ENCODE data around the gene TTLL5. TPM values are rescaled to one million over a fixed set of nuclear protein-coding genes. Genes with fewer than 3 reads are reported as not detected.

Gene TTLL5
- polyA plus RNA-seq, 1 donor = 15.8 TPM

GRCh38 chr14:75804570-75805275 lies 143.7 kb downstream of the TTLL5 start:
- no peak for DNase-seq

GRCh38 chr14:75805646-75806045 lies 144.6 kb downstream of the TTLL5 start:
- no peak for DNase-seq

DNA sequence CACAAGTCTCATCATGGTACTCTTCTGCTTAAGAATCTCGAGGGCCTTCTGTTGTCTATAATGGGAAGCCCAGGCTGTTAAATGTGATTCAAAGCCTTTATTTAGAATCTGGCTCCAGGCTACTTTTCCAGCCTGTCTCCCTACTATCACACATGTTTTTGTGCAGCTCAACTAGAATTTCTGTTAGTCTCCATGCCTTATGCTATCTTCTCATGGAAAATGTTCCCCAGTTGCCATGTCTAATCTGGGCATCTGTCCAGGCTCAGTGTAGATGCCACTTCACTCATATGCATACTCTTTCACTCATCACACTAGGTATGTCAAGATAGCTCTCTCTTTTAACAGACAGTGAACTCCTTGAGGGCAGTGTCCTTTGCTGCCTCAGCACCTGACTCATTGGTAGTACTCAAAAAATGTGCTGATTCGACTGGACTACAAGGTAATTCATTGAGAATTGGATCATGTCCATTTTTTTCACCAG lies 145.3 kb downstream of the TTLL5 start:
- DNase-seq = no peak

DNA sequence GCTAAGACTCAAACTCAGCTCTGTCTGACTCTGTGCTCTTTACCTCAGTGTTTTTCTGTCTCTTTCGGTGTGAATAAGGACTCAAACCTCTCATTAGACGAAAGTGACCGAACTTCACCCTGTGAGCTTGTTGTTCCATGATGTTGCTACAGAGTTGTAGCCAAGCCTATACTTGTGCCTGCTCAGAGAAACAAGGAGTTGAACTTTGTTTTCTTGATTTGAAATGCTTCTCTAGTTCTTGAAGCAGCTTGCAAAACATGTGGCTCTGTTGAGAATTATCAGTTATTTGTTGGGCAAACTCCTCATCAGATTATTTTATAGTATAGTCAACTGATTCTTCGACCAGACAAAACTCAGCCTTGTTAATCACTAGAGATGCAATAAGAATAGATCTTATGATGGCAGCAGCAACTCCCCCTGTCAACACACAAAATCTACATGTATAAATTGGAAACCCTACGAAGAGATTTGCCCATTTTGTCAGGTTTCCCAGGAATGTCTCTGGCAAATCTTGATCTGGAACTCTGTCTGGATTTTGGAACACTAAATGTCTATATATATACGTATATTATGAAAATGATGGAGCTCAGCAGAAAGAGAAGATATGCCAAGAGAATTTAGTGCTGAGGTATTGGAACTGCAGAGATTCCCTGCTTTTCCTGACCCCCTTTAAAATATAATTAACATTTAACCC lies 146.8 kb downstream of the TTLL5 start:
- no peak for DNase-seq

DNA sequence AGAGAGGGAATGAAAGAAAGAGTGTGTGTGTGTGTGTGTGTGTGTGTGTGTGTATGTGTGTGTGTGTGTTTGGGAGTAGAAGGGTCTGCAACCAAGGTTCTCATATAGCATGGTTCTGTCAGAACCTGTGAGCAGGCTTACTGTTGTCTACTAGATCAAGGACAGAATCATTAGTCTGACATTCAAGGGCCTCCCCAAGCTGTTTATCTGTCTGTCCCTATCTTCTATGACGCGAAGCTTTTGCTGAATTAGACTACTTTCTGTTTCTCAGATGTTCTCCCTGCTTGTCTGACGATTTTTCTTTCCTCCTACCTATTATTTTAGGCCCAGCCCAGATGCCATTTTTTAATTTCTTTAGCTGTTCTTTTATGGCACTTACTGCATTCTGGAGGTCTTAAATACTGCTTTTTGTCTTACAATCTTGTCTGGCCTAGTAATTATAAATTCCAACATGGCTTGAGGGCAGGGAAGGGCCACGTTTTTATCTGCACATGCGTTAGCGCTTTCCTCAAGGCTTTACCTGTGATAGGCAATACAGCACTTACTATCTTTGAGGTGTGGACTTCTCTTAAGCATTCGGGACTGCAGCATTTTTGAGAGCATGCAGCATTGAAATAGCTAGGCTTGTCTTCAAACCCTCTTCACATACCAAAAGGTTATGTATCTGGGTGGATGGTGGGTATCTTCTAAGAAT lies 150.2 kb downstream of the TTLL5 start:
- DNase-seq = no peak

GRCh38 chr14:75811872-75812499 lies 150.9 kb downstream of the TTLL5 start:
- DNase-seq = peak; percentile 49

GRCh38 chr14:75812622-75813021 lies 151.6 kb downstream of the TTLL5 start:
- no peak for DNase-seq

GRCh38 chr14:75820761-75821160 lies 159.7 kb downstream of the TTLL5 start:
- DNase-seq = no peak

GRCh38 chr14:75821831-75822521 lies 160.9 kb downstream of the TTLL5 start:
- no peak for DNase-seq

DNA sequence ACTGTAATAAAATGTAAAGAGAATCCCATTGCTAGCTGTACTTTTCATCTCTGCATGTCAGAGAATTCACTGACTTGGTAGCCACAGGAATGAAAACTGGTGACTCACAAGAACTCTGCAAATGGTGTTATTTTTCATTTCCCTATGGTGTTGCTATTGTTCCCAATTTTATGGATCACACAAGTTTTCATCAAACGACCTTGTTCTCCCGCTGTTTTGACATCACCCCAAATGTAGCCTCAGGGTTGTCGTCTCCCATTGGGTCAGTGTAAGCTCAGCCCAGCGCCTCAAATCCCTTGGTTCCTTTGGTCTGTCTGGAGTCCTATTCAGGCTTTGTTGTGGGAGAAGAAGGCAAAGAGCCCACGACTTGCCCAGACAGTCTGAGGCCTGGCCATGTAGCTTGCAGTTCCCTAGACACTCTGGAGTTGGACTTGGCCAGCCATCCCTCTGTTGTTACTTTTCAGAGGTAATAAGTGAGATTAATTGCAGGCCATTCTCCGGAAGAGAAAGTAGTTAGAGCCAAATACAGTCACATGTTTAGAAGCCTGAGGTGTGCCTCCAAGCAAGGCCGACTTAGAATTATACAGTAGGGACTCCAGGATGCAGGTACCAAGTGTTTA lies 161.6 kb downstream of the TTLL5 start:
- no peak for DNase-seq

DNA sequence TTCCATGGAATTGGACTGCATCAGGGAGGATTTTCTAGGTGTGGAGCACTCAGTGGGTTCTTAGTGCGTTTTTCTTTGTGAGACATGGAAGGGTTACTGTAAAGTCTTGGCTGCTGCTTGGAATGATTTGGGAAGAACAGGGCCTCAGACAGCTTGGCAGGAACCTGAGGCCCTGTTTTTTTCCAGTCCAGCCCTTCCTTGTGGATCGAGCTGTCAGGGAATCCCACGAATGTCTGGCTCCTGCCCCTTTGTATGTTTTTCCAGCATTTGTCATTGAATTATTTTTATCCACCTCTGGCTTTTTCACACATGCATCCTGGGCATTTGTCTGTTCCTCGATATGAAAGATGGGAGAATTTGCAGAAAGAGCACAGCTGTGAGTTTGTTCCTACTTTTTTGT lies 162.3 kb downstream of the TTLL5 start:
- DNase-seq = peak; percentile 86

DNA sequence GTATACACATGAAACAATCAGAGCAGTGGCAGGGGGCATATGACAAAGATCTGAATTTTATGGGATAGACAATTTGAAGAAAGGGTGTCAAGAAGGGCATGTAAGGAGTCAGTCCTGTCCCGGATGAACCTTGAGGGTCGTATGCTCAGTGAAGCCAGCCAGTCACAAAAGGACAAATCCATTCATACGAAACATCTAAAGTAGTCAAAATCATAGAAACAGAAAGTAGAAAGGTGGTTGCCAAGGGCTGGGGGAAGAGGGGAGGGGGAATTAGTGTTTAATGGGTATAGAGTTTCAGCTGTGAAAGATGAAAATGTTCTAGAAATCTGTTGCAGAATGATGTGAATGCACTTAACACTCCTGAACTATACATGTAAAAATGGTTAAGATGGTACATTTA lies 163.3 kb downstream of the TTLL5 start:
- DNase-seq = no peak

GRCh38 chr14:75825147-75825592 lies 164.1 kb downstream of the TTLL5 start:
- peak; percentile 84 for DNase-seq

DNA sequence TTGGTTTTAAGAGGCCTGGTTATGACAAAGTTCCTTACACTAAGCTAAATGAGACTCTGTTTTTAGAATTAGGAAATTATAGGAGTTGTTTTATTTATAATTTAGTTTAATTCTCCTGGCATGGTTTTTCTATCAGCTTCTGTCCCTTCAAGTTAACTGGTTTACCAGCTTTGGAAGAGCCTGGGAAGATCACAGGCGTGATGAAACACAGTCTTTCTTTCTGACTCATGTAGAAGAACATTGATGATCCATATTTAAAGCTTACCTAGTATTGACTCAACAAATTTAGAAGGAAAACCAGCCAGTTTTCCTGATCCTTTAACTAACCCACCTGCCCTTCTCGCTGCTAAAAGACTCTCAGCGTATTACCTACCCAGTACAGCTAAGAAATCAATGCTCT lies 165.6 kb downstream of the TTLL5 start:
- DNase-seq = no peak

DNA sequence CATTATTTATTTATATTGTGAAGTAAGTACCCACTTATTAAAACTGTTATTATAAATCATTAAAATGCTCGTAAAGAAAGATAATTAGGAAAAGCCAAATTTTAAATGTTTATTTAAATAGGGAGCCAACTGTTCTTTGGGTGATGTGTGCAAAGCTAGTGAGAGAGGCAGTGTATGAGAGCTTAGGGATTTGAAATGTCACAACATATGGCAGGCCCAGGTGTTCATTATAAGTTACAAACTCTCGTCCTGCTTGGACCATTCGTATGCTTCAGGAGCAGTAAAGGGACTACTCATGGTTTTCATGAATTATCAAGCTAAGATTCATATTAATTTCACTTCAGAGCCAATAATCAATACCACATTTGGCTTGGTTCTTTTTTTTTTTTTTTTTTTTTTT lies 166.3 kb downstream of the TTLL5 start:
- no peak for DNase-seq

DNA sequence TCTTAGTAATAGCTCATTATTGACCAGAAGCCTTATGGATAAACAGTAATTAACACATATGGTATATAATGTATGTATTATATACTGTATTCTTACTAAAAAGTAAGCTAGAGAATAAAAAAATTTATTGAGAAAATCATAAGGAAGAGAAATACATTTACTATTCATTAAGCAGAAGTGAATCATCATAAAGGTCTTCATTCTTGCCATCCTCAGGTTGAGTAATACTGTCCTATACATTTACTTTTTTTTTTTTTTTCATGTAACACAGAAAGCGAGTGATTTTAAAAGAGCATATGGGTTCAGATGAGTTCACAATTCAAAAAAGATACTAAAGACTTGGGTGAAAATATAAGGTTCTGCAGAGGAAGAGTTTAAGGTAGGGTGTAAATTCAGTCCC lies 168.3 kb downstream of the TTLL5 start:
- DNase-seq = no peak

- peak; percentile 58 for DNase-seq
These were observed 170.4 kb downstream of the TTLL5 start for GRCh38 chr14:75831455-75831854.

DNA sequence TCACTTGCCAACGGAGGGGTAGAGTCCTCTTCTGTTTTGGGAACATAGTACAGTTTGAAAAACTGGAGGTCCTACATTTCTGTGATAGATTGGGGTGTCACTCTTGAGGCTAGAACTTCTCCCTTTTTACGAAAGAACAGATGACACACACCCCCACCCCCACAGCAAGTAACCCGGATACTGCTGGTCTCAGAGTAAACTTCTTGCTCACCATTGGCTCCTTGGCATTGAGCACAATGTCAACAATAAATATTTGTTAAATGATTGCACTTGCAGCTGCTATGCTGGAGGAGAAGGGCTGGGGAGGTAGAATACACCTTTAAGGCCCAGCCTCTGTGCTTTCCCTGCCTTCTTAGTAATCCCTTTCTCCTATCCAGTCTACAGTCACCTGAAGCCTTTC lies 170.9 kb downstream of the TTLL5 start:
- DNase-seq = no peak

DNA sequence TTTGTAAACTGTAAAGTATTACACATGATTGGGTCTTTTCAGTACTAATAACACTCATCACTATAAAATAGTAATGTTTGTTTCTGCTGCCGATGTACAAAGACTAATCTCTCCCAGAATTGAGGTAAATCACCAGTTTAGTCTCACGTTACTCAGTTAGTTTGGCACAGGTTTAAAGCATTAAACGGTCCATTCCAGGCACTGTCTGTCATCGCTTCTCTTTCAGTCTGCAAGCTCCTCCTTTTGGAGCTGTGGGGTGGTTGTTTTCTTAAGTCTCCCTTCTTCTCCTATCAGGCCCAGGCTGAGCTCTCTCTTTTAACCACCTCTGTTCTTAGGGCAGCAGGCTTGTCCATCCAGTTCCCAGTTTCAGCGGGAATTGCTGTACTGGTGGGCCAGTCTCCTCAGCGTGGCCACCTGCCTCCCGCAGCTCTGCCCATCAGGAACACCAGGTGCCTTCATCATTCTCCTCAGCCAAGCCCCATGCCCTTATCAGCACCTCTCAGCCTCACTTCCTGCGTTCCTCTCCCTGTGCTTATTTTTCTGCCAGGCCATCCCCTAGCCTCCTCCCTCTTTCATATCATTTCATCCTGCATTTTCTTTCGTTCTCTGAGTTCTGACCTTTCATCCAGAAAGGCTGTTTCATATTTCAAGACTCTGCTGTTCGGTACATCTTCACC lies 171.7 kb downstream of the TTLL5 start:
- no peak for DNase-seq

- DNase-seq = no peak
These were observed 172.4 kb downstream of the TTLL5 start for GRCh38 chr14:75833326-75834020.

All from hindlimb muscle (tissue), 1 donor.